HCT116 (cell line): Measurements from ENCODE around the gene ZNF319. TPM values are rescaled to one million over a fixed set of nuclear protein-coding genes. Genes with fewer than 3 reads are reported as not detected.

Source experiments
- ATAC-seq: fragments of 200-7000 bp; cut with Tn5 transposase; 2 replicates; pipeline ENCODE4 v1.9.1; 2020; ENCODE audit warnings: mild to moderate bottlenecking, moderate library complexity
- BruUV-seq: library from RNA; stranded (reverse); fragments of 400-500 nt; replicated peaks from 2 replicates; lab custom pipeline; 2021; lab: Mats Ljungman, UMichigan
- CTCF ChIA-PET: fragments of 300-600 bp; sonication (Branson Sonifier 250); formaldehyde crosslinking; loops from one replicate; lab custom pipeline; 2021; ENCODE audit warnings: antibody characterized with exemption; lab: Charles Lee
- POLR2A ChIA-PET: fragments of 300-600, 350-600 bp; sonication (Branson Sonifier 250); formaldehyde crosslinking; loops from one replicate; lab custom pipeline; 2021; ENCODE audit warnings: antibody characterized with exemption; lab: Charles Lee
- RAD21 ChIA-PET, 2 experiments: fragments of 300-600 bp; sonication (Branson Sonifier 250); formaldehyde crosslinking; loops; one replicate each; lab custom pipeline; 2023; ENCODE audit warnings: low total read pairs in 2 of 2; ENCODE audit not compliant: uncharacterized antibody in 2 of 2, unreplicated experiment in 2 of 2, low non-redundant PET in 1 of 2; lab: Charles Lee
- DNase-seq: peaks from one replicate; pipeline ENCODE4 v3.0.0-alpha.2; 2010; ENCODE audit warnings: low read depth, low spot score
- H2AFZ ChIP-seq: fragments of 200-600 bp; shearing (Covaris generic), sonication (generic); 2 replicates; pipeline ENCODE4 v1.6.1; 2017; ENCODE audit warnings: low read depth, mixed run types, mixed read lengths, antibody characterized with exemption, low read length; ENCODE audit not compliant: poor library complexity, severe bottlenecking
- H3K27ac ChIP-seq: 2 replicates; pipeline ENCODE4 v1.5.1; 2012; ENCODE audit warnings: low read depth, low read length
- H3K27me3 ChIP-seq: fragments of 200-600 bp; sonication (generic); 2 replicates; pipeline ENCODE4 v1.6.1; 2016; ENCODE audit warnings: mixed run types, low read length, mixed read lengths; ENCODE audit not compliant: insufficient read depth
- H3K36me3 ChIP-seq, 2 experiments: fragments of 200-500 bp in 1 of 2; fragments of 200-600 bp in 1 of 2; sonication (Bioruptor generic) in 1 of 2; sonication (generic) in 1 of 2; 2 replicates each; pipeline versions ENCODE4 v1.5.1 to v1.6.1; 2014 to 2016; ENCODE audit warnings: low read length in 2 of 2, inconsistent platforms in 1 of 2, mixed read lengths in 1 of 2, mixed run types in 1 of 2; ENCODE audit not compliant: insufficient read depth in 2 of 2, control insufficient read depth in 1 of 2
- H3K4me1 ChIP-seq, 2 experiments: fragments of 200-600 bp in 1 of 2; sonication (generic) in 1 of 2; 2 replicates each; pipeline versions ENCODE4 v1.5.1 to v1.6.1; 2012 to 2017; ENCODE audit warnings: low read length in 2 of 2, inconsistent platforms in 1 of 2, mild to moderate bottlenecking in 1 of 2, mixed read lengths in 1 of 2, mixed run types in 1 of 2, moderate library complexity in 1 of 2; ENCODE audit not compliant: insufficient read depth in 2 of 2, control insufficient read depth in 1 of 2
- H3K4me2 ChIP-seq: fragments of 200-600 bp; sonication (generic); 2 replicates; pipeline ENCODE4 v1.6.1; 2017; ENCODE audit warnings: mixed run types, low read length, mixed read lengths
- H3K4me3 ChIP-seq, 2 experiments: fragments of 200-600 bp in 1 of 2; sonication (generic) in 1 of 2; replicated peaks in 1 of 2; 2 replicates each; pipeline ENCODE4 v1.5.1; 2011 to 2016; ENCODE audit warnings: low read length in 2 of 2, control low read depth in 1 of 2, low read depth in 1 of 2, mild to moderate bottlenecking in 1 of 2, mixed read lengths in 1 of 2, mixed run types in 1 of 2
- H3K79me2 ChIP-seq: fragments of 200-600 bp; sonication (generic); 2 replicates; pipeline ENCODE4 v1.6.1; 2017; ENCODE audit warnings: mild to moderate bottlenecking, mixed run types, low read length, moderate library complexity, mixed read lengths; ENCODE audit not compliant: insufficient read depth
- H3K9ac ChIP-seq: fragments of 200-600 bp; sonication (generic); 2 replicates; pipeline ENCODE4 v1.6.1; 2016; ENCODE audit warnings: low read length, mixed read lengths
- H3K9me2 ChIP-seq: fragments of 200-600 bp; sonication (generic), shearing (Covaris generic); 2 replicates; pipeline ENCODE4 v1.6.1; 2017; ENCODE audit warnings: mixed run types, mild to moderate bottlenecking, moderate library complexity; ENCODE audit not compliant: insufficient read depth
- H3K9me3 ChIP-seq, 2 experiments: fragments of 200-500 bp in 1 of 2; fragments of 200-600 bp in 1 of 2; sonication (Bioruptor generic) in 1 of 2; sonication (generic) in 1 of 2; 2 replicates each; pipeline ENCODE4 v1.6.1; 2014 to 2017; ENCODE audit warnings: low read length in 2 of 2, mixed read lengths in 2 of 2, inconsistent platforms in 1 of 2, low read depth in 1 of 2, mild to moderate bottlenecking in 1 of 2, mixed run types in 1 of 2, moderate library complexity in 1 of 2; ENCODE audit not compliant: control insufficient read depth in 1 of 2, insufficient read depth in 1 of 2
- H4K20me1 ChIP-seq: fragments of 200-600 bp; sonication (generic), shearing (Covaris generic); 2 replicates; pipeline ENCODE4 v1.6.1; 2017; ENCODE audit warnings: mixed run types, mild to moderate bottlenecking, moderate library complexity; ENCODE audit not compliant: insufficient read depth
- ATF3 ChIP-seq: IDR thresholded peaks from 2 replicates; pipeline ENCODE4 v1.6.1; 2012
- CBX3 ChIP-seq: IDR thresholded peaks from 2 replicates; pipeline ENCODE4 v1.6.1; 2012; ENCODE audit warnings: low read depth
- CEBPB ChIP-seq: IDR thresholded peaks from 2 replicates; pipeline ENCODE4 v1.6.1; 2012; ENCODE audit warnings: low read depth
- CTCF ChIP-seq, 3 experiments: fragments of 200-600 bp in 1 of 3; sonication (generic) in 1 of 3; IDR thresholded peaks in 2 of 3; conservative IDR thresholded peaks in 1 of 3; 2 replicates each; pipeline ENCODE4 v1.5.1; 2012 to 2017; ENCODE audit warnings: low read depth in 2 of 3, low read length in 2 of 3, antibody characterized with exemption in 1 of 3, borderline replicate concordance in 1 of 3, control low read depth in 1 of 3, mild to moderate bottlenecking in 1 of 3, mixed read lengths in 1 of 3, mixed run types in 1 of 3, moderate library complexity in 1 of 3; ENCODE audit not compliant: insufficient read depth in 1 of 3
- EGR1 ChIP-seq: IDR thresholded peaks from 2 replicates; pipeline ENCODE4 v1.6.1; 2012; ENCODE audit warnings: low read depth
- ELF1 ChIP-seq: IDR thresholded peaks from 2 replicates; pipeline ENCODE4 v1.6.1; 2012; ENCODE audit warnings: low read depth, borderline replicate concordance
- EZH2 ChIP-seq: fragments of 200-600 bp; sonication (generic); IDR thresholded peaks from 2 replicates; pipeline ENCODE4 v1.6.1; 2017; ENCODE audit warnings: antibody characterized with exemption, mixed run types
- EZH2phosphoT487 ChIP-seq: fragments of 200-600 bp; IDR thresholded peaks from 2 replicates; pipeline ENCODE4 v1.6.1; 2018; ENCODE audit warnings: antibody characterized with exemption, borderline replicate concordance
- JUND ChIP-seq: IDR thresholded peaks from 2 replicates; pipeline ENCODE4 v1.6.1; 2012
- MAX ChIP-seq: IDR thresholded peaks from 2 replicates; pipeline ENCODE4 v1.6.1; 2012
- POLR2A ChIP-seq: IDR thresholded peaks from 2 replicates; pipeline ENCODE4 v1.7.0; 2011; ENCODE audit warnings: borderline replicate concordance; ENCODE audit not compliant: insufficient read depth, insufficient read length; ENCODE audit errors: extremely low read depth
- REST ChIP-seq: IDR thresholded peaks from 2 replicates; pipeline ENCODE4 v1.6.1; 2012; ENCODE audit warnings: low read depth
- SIN3A ChIP-seq: IDR thresholded peaks from 2 replicates; pipeline ENCODE4 v1.6.1; 2012; ENCODE audit warnings: low read depth
- SP1 ChIP-seq: IDR thresholded peaks from 2 replicates; pipeline ENCODE4 v1.6.1; 2012; ENCODE audit warnings: low read depth
- TCF7L2 ChIP-seq: IDR thresholded peaks from 2 replicates; pipeline ENCODE4 v1.7.0; 2011; ENCODE audit warnings: borderline replicate concordance, inconsistent platforms; ENCODE audit not compliant: insufficient read depth, insufficient read length; ENCODE audit errors: extremely low read depth
- YY1 ChIP-seq: IDR thresholded peaks from 2 replicates; pipeline ENCODE4 v1.6.1; 2011; ENCODE audit warnings: low read length, low read depth, moderate library complexity, mild to moderate bottlenecking; ENCODE audit not compliant: insufficient replicate concordance; ENCODE audit errors: extremely low read depth
- ZBTB33 ChIP-seq: IDR thresholded peaks from 2 replicates; pipeline ENCODE4 v1.6.1; 2011; ENCODE audit warnings: mild to moderate bottlenecking, low read length, moderate library complexity; ENCODE audit not compliant: insufficient replicate concordance; ENCODE audit errors: extremely low read depth
- ZFX ChIP-seq: fragments of 450-650 bp; IDR thresholded peaks from 2 replicates; pipeline ENCODE4 v1.6.1; 2017
- ZNF274 ChIP-seq: fragments of 200-500 bp; sonication (Bioruptor generic); IDR thresholded peaks from 2 replicates; pipeline ENCODE4 v1.6.1; 2014; ENCODE audit warnings: mild to moderate bottlenecking, low read depth, low read length, inconsistent platforms
- intact Hi-C: fragments of 100-400 bp; cut with micrococcal nuclease; formaldehyde crosslinking; loops from 2 replicates; pipeline ENCODE4 v1.10.0; 2022
- total RNA-seq: library from RNA; stranded (reverse); gene quantifications from one replicate; pipeline ENCODE4 v1.2.1, GENCODE V29; 2021; ENCODE audit not compliant: unreplicated experiment

The ZNF319 gene
- total RNA-seq, 1 experiment from 2014 or later: 7.1 TPM

GRCh38 chr16:57948027-57948426 lies 52.4 kb downstream of the ZNF319 start (continued):
- TF ChIP-seq ATF3 (no peak), ELF1 (no peak)

GRCh38 chr16:57947261-57947660 lies 53.2 kb downstream of the ZNF319 start:
- Histone ChIP-seq H3K4me3 (no peak overlapping the region), H3K9ac (no peak overlapping the region), H3K4me1 (no peaks in the 10 kb centered on the region), H3K79me2 (no peaks in the 10 kb centered on the region), H2AFZ (no peak overlapping the region), H4K20me1 (no peaks in the 10 kb centered on the region), H3K27ac (no peak overlapping the region), H3K9me2 (no peaks in the 10 kb centered on the region), H3K4me2 (no peak overlapping the region), H3K27me3 (no peaks in the 10 kb centered on the region), H3K36me3 (no peaks in the 10 kb centered on the region), H3K9me3 (no peaks in the 10 kb centered on the region)
- CTCF ChIA-PET: no interaction called here
- intact Hi-C loops: no loop called here
- no TSS peak for BruUV-seq
- TF ChIP-seq CEBPB (no peak), SIN3A (no peak), JUND (no peak), EGR1 (no peak), EZH2 (no peak), ELF1 (no peak), EZH2phosphoT487 (no peak), MAX (no peak), CTCF (IDR thresholded peaks at IDR 0.05 in 2 of 3, conservative IDR thresholded peaks at IDR 0.05 in 1 of 3; ENCODE audit: borderline replicate concordance in 1 of 3, insufficient read depth in 1 of 3, low read depth in 2 of 3, low read length in 2 of 3) (no peak), SP1 (no peak), POLR2A (no peak), YY1 (no peak), ZNF274 (no peak), CBX3 (no peak), ZBTB33 (no peak), REST (no peak), TCF7L2 (no peak), ZFX (no peak)
- ATAC-seq (no peak), DNase-seq (no peak)
- POLR2A ChIA-PET: no interaction called here
- RAD21 ChIA-PET: no interaction called here
